ENCODE measurements around the gene NTNG2. TPM values are rescaled to one million over a fixed set of nuclear protein-coding genes. Genes with fewer than 3 reads are reported as not detected.
A peak's percentile ranks its signal among the peaks of the same experiment; 100 is the strongest.

Gene NTNG2
- total and polyA plus RNA-seq, 2 donors (not counting 1 experiment from before 2014, with no cell fraction given) = 5.0 to 6.6 TPM

DNA sequence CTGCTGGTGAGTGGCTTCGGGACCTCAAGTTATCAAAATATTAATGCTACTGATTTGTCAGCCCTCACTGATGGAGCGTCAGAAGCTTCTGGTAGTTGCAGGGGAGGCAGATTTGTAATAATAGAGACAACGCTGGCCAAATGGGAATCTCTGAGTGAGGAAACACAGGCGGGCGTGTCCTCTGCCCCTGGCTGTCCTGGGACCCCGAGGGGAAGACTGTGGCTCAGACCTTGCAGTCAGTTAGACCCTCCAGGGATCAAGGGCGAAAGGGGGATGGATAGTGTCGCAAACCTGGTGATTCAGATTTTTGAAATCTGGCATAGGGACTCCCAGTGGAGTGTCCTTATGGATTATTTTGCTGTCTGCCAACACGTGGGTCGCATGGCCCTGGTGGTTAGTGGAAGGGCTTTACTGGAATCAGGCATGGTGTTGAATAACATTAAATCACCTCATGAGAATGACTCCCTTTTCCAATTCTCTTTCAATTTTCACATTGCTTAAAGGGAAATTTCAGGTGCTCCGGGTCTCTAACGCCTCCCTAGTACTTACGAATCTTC is 35.1 kb upstream of the NTNG2 start:
- peaks cover 5% of the 10 kb centered on the region for H3K4me1 Mint-ChIP-seq
- ChIA-PET POLR2A (no interaction called here), CTCF (interaction anchor here (1.5 kb wide), 1 partner anchor 44 kb away, joined by 3 read pairs; no protein-coding TSS in a partner anchor)
- no peak for ATAC-seq (ENCODE audit: low read depth)
- H3K4me1 ChIP-seq (ENCODE audit: control insufficient read depth in 2 of 2, insufficient read depth in 2 of 2, low read length in 2 of 2) = peaks cover 0 to 3% of the 10 kb centered on the region in 2 donors
- intact Hi-C loops (cut with micrococcal nuclease) = no loop called here
- no peak overlapping the region for H3K4me3 ChIP-seq (ENCODE audit: control extremely low read depth in 1 of 5, extremely low read depth in 1 of 5, insufficient read depth in 1 of 5, low read depth in 2 of 5, low read length in 4 of 5)
- H3K9me3 ChIP-seq (ENCODE audit: control extremely low read depth in 1 of 3, control insufficient read depth in 2 of 3, insufficient read depth in 1 of 3, low read length in 2 of 3) = peaks cover 0 to 2% (median 0%) of the 10 kb centered on the region in 3 donors
- no peak overlapping the region for H3K27ac Mint-ChIP-seq
- no peaks in the 10 kb centered on the region for H3K9me3 Mint-ChIP-seq (ENCODE audit: insufficient read depth)
- H3K4me3 Mint-ChIP-seq = peak overlapping the region; percentile 11
- H3K4me2 ChIP-seq (replicated peaks; ENCODE audit: low read depth, low read length, poor library complexity, severe bottlenecking) = no peak overlapping the region
- no peaks in the 10 kb centered on the region for H4K20me1 ChIP-seq (ENCODE audit: control insufficient read depth, insufficient read depth, low read length, poor library complexity, severe bottlenecking)
- no peak for DNase-seq
- no peaks in the 10 kb centered on the region for H3K79me2 ChIP-seq (ENCODE audit: control insufficient read depth, insufficient read depth, low read length)
- no peak overlapping the region for H2AFZ ChIP-seq (ENCODE audit: insufficient read depth, low read depth, low read length, poor library complexity, severe bottlenecking)
- TF ChIP-seq, protein P1, sequence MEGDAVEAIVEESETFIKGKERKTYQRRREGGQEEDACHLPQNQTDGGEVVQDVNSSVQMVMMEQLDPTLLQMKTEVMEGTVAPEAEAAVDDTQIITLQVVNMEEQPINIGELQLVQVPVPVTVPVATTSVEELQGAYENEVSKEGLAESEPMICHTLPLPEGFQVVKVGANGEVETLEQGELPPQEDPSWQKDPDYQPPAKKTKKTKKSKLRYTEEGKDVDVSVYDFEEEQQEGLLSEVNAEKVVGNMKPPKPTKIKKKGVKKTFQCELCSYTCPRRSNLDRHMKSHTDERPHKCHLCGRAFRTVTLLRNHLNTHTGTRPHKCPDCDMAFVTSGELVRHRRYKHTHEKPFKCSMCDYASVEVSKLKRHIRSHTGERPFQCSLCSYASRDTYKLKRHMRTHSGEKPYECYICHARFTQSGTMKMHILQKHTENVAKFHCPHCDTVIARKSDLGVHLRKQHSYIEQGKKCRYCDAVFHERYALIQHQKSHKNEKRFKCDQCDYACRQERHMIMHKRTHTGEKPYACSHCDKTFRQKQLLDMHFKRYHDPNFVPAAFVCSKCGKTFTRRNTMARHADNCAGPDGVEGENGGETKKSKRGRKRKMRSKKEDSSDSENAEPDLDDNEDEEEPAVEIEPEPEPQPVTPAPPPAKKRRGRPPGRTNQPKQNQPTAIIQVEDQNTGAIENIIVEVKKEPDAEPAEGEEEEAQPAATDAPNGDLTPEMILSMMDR (IDR thresholded peaks at IDR 0.05) = no peak
- TF ChIP-seq EZH2 (IDR thresholded peaks at IDR 0.05; ENCODE audit: borderline replicate concordance, insufficient read depth, low read depth, low read length, poor library complexity, severe bottlenecking) = no peak
- H3K27me3 Mint-ChIP-seq = peaks cover 80% of the 10 kb centered on the region
- 65% methylated on average over 9 of the region's 13 CpGs for WGBS (ENCODE audit: insufficient coverage)
- peaks cover 0 to 46% (median 13%) of the 10 kb centered on the region in 4 experiments for H3K27me3 ChIP-seq (replicated peaks in 1 of 4; ENCODE audit: control extremely low read depth in 1 of 4, control insufficient read depth in 3 of 4, insufficient read depth in 4 of 4, low read length in 3 of 4)
- no peak overlapping the region for H3K9ac ChIP-seq (ENCODE audit: low read length)
- H3K36me3 ChIP-seq (replicated peaks in 1 of 2; ENCODE audit: control extremely low read depth in 1 of 2, control insufficient read depth in 1 of 2, extremely low read depth in 1 of 2, insufficient read depth in 2 of 2, low read length in 1 of 2) = no peaks in the 10 kb centered on the region
- H3K27ac ChIP-seq (ENCODE audit: low read length in 2 of 2) = no peak overlapping the region

DNA sequence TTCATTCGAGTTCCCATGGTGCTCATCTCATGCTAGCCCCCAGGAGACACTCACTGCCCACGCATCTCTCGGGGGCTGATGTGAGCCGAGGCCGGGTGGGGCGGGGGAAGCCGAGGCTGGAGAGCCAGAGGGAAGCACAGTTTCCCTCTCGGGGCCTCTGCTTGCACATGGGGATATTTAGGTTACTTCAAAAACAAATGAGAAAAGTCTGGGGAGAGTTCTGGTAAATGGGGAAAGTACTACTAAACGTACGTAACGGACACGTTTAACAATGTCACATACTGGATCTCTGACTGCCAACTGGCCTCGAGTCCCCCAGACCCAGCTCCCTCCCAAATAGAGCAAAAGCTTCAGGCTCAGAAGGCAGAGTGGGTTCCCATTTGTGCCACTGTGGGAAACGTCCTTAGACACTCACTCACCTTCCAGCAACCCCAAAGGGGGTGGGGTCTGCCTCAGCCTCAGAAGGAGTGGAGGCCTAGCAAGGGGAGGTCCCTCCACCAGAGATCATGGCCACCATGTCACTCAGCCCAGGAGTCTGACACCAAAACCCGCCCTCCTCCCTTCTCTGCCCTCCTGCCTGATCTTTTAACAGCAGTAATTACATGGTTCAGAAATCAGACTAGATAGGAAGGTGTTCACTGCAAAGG is 33.8 kb upstream of the NTNG2 start:
- intact Hi-C loops (cut with micrococcal nuclease) = no loop called here
- ATAC-seq (ENCODE audit: low read depth) = no peak
- POLR2A ChIA-PET = no interaction called here

More for the DNA sequence above, 33.8 kb upstream of the NTNG2 start:
- no peak overlapping the region for H3K27ac ChIP-seq (ENCODE audit: low read length in 2 of 2)
- H3K4me2 ChIP-seq (replicated peaks; ENCODE audit: low read depth, low read length, poor library complexity, severe bottlenecking) = no peak overlapping the region
- no peaks in the 10 kb centered on the region for H3K36me3 ChIP-seq (replicated peaks in 1 of 2; ENCODE audit: control extremely low read depth in 1 of 2, control insufficient read depth in 1 of 2, extremely low read depth in 1 of 2, insufficient read depth in 2 of 2, low read length in 1 of 2)
- H2AFZ ChIP-seq (ENCODE audit: insufficient read depth, low read depth, low read length, poor library complexity, severe bottlenecking) = no peak overlapping the region
- no peaks in the 10 kb centered on the region for H3K79me2 ChIP-seq (ENCODE audit: control insufficient read depth, insufficient read depth, low read length)
- no peak for DNase-seq
- peaks cover 82% of the 10 kb centered on the region for H3K27me3 Mint-ChIP-seq
- WGBS (ENCODE audit: insufficient coverage) = 51% methylated on average over 9 of the region's 15 CpGs
- no peak overlapping the region for H3K27ac Mint-ChIP-seq
- peaks cover 0 to 2% (median 0%) of the 10 kb centered on the region in 3 donors for H3K9me3 ChIP-seq (ENCODE audit: control extremely low read depth in 1 of 3, control insufficient read depth in 2 of 3, insufficient read depth in 1 of 3, low read length in 2 of 3)
- no peak overlapping the region for H3K9ac ChIP-seq (ENCODE audit: low read length)
- H3K4me1 Mint-ChIP-seq = peaks cover 5% of the 10 kb centered on the region
- no peaks in the 10 kb centered on the region for H4K20me1 ChIP-seq (ENCODE audit: control insufficient read depth, insufficient read depth, low read length, poor library complexity, severe bottlenecking)
- H3K4me3 ChIP-seq (ENCODE audit: control extremely low read depth in 1 of 5, extremely low read depth in 1 of 5, insufficient read depth in 1 of 5, low read depth in 2 of 5, low read length in 4 of 5) = no peak overlapping the region
- H3K4me3 Mint-ChIP-seq = no peak overlapping the region
- H3K4me1 ChIP-seq (ENCODE audit: control insufficient read depth in 2 of 2, insufficient read depth in 2 of 2, low read length in 2 of 2) = peaks cover 0 to 3% of the 10 kb centered on the region in 2 donors
- CTCF ChIA-PET = no interaction called here
- H3K27me3 ChIP-seq (replicated peaks in 1 of 4; ENCODE audit: control extremely low read depth in 1 of 4, control insufficient read depth in 3 of 4, insufficient read depth in 4 of 4, low read length in 3 of 4) = peaks cover 0 to 44% (median 10%) of the 10 kb centered on the region in 4 experiments
- TF ChIP-seq, protein P1 (IDR thresholded peaks at IDR 0.05) = no peak
- TF ChIP-seq EZH2 (IDR thresholded peaks at IDR 0.05; ENCODE audit: borderline replicate concordance, insufficient read depth, low read depth, low read length, poor library complexity, severe bottlenecking) = no peak
- no peaks in the 10 kb centered on the region for H3K9me3 Mint-ChIP-seq (ENCODE audit: insufficient read depth)
